IPS-18c (cell line): ENCODE results near the gene ERG.

Source experiments
- H3K4me3 ChIP-seq: 2 replicates; pipeline ENCODE4 v1.7.0; 2013; ENCODE audit warnings: low read depth, mild to moderate bottlenecking, low read length, moderate library complexity; ENCODE audit not compliant: insufficient read depth
- H3K9me3 ChIP-seq: one replicate; pipeline ENCODE4 v1.6.1; 2013; ENCODE audit warnings: mild to moderate bottlenecking, low read length, moderate library complexity; ENCODE audit not compliant: control insufficient read depth, insufficient read depth

The ERG gene

DNA sequence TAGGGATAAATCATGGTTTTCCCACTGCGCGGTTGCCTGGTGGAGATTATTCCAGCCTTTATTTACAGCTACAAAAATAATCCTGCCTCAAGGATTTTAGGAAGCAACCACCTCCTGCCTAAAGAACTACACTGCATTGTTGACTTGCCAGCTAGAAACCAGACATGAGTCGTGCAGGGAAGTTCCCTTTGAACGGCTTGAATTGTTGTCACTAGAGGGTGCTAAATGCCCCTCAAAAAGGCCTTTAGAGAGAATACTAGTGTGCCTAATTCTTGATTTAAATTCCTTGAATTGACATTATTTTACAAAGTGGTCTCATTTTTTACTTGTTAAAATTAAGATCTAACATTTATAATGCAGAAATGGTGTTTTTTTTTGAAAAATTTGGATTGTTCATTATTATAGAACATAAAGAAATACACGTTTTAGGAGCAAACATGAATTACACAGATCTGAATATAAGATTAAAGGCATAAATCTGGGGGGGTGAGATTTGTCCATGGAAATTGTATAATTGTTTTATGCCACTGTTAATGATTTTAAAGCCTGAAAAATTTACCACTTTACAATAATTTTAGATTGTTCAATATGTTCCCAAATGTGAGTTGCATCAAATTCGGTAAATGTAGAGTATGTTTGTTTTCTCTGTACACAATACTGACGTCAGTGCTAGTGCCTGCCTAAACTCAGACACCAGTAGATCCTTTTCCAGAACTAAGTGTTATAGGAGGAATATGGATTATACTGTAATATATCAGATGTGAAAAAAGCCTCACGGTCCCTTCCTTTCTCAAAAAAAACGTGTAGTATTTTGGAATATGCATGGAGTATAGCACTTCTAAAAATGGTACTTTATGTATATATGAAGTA is 7.6 kb upstream of the ERG start:
- H3K9me3 ChIP-seq: no peaks in the 10 kb centered on the region
- H3K4me3 ChIP-seq: no peak overlapping the region

DNA sequence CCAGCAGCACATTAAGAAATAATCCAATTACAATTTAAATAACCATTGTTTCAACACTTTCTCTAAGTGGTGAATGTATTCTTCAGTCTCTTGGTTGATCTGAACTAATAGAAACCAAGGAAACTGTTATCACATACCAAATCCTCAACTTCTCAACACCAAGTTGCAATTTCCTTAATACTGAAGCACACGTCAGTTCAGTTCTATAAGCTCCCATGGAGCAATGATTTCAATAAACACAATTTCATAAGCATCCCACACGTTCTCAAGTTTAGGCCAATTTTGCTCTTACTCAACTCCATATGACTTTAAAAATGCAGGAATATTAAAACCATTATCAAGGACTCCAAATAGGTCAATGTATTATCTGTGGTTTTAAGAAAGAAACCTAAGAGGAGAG is 5.8 kb upstream of the ERG start:
- no peaks in the 10 kb centered on the region for H3K9me3 ChIP-seq

DNA sequence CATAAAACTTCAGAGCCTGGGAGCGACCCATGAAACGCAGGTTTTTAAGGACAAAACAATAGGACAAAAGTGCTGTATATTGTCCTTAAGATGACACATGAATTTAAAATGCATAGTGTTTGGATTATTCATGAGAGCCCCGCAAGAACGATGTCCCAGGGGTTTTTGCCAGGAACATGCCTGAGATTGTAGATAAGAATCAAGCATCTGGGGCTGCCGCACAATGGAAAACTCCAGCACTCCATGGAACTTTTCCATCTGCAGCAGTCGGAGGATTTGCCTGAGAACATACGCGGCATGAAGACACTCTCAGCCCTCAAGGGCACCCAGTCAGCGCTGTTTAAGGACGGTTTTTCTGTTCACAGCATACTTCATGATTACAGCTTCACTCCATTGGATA is 5.3 kb upstream of the ERG start:
- no peak overlapping the region for H3K4me3 ChIP-seq
- no peaks in the 10 kb centered on the region for H3K9me3 ChIP-seq

More for the DNA sequence above, 5.8 kb upstream of the ERG start:
- no peak overlapping the region for H3K4me3 ChIP-seq

GRCh38 chr21:38500073-38500472 is 1.8 kb upstream of the ERG start:
- no peaks in the 10 kb centered on the region for H3K9me3 ChIP-seq
- no peak overlapping the region for H3K4me3 ChIP-seq

DNA sequence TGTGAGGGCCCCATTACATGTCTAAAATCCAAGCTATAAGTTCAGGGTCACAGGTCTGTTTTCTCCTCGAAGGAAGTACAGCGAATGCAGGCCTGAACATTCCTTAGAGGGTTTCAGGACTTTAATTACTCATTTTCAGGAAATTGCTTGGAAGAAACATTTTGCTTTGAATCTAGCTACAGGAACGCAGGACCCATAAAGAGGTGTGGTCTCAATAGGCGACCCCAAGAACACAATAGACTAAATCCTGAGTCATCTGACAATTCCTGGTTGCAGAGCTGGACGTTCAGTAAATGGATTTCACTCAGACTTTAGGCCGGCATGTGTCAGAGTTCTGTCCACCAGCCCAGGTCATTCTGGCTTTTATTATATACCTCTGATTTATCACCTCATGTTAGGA is 1.0 kb upstream of the ERG start:
- H3K4me3 ChIP-seq: no peak overlapping the region
- no peaks in the 10 kb centered on the region for H3K9me3 ChIP-seq

DNA sequence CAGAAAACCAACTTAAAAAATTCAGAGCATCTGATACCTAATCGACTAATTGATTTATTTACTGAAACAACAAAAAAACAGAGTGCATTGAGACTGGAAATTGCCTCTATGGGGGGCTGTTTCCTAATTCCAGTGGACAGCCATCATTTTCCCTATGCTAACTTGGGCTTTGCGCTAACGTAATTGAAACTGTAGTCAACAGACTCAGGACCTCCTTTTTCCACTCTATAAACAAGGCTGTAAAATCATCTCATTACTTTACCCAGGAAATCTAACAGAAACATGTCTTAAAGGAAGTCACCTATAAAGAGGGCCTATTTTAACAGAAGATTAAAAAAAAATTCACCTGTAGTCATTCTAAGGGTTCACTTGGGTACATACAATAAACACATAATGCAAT is 2.1 kb downstream of the ERG start:
- H3K9me3 ChIP-seq: no peaks in the 10 kb centered on the region
- no peak overlapping the region for H3K4me3 ChIP-seq

DNA sequence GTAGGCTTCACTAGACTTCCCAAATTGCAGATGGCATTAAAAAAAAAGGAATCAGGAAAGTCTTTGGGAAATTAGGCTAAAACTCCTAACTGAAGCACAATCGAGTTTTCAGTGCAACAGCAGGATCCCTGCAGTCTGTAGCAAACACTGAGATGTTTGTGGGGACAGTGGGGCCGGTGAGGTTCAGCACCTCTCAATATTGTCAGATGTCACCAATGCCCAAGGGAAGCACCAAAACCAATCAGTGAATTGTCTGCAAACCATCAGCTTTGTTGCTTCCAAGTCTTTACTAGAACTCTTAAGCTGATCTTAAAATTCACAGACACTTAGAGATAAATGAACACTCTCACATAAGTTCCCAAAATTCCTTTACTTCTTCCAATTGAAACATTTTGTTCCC is 2.6 kb downstream of the ERG start:
- Histone ChIP-seq H3K9me3 (no peaks in the 10 kb centered on the region), H3K4me3 (no peak overlapping the region)

DNA sequence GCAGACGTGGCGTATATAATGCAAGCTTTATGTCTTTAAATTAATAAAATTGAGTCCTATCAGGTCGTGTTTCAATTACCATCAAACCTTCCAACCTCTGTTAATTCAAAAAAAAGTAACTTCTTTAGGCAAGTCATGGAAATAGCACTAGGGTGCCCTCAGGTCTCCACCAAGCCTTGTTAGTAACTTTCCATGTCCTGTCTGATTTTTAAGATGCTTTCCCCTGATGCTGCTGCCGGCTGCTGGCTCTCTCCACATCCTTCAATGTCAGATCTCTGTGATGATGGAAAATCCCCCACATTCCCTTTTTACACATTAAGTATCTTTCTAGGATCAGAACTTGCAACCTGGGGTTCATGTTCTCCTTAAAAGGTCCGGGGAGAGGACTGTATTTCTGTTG is 3.0 kb downstream of the ERG start:
- H3K4me3 ChIP-seq: no peak overlapping the region
- H3K9me3 ChIP-seq: no peaks in the 10 kb centered on the region

DNA sequence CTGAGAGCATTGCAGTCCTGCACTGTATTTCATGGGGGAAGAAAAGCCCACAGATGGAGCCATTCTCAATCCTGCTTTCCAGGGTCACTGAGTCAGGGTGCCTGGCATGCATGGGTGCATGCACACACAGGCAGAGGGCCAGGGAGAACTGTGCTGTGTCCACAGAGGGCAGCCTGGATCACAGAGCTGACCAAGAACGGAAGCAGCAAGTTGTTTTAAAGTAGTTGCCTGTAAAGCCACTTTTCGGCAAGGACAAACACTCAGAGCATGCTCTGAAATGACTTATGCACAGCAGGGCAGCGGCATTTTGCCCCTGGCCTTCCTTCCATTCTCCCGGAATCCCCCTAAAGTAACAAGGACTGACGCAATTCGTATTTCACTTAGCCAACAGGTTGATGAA is 3.6 kb downstream of the ERG start:
- Histone ChIP-seq H3K4me3 (no peak overlapping the region), H3K9me3 (no peaks in the 10 kb centered on the region)

- Histone ChIP-seq H3K9me3 (no peaks in the 10 kb centered on the region), H3K4me3 (no peak overlapping the region)
Observed at GRCh38 chr21:38494251-38494642, 4.0 kb downstream of the ERG start.

DNA sequence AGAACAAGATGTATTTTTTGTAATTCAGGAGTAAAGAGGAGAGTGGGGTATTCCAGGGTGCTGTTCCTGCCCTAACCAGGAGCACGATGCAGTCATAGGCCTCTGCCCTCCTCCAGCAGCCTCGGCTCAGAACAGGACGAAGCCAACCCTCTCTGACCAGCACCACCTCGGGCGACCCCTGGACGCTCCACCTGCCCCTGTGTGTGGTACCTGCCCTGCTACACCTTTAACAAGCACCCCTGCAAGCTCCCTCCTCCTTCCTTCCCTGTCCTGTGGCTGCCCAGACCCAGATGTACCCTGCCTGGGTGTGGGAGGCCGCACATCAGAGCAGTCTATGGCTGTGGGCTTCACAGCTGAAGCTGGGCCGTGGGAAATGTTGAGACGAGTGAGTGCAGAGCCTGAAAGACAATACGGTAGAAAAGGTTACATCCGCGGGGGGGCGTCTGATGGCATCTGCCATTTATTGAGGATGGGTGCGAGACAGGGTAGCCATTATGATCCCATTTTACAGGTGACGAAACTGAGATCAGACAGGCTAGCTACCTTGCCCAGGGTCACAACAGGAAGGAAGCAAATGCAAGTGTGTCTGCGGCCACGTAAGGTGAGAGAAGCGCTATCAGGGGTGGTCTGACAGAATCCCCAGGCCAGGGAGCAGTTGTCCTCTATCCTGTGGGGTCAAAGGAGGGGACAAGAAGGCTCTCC is 4.6 kb downstream of the ERG start:
- H3K9me3 ChIP-seq: no peaks in the 10 kb centered on the region
- H3K4me3 ChIP-seq: no peak overlapping the region

- Histone ChIP-seq H3K9me3 (no peaks in the 10 kb centered on the region), H3K4me3 (no peak overlapping the region)
Observed at GRCh38 chr21:38492007-38492406, 6.3 kb downstream of the ERG start.

GRCh38 chr21:38491536-38491935 is 6.7 kb downstream of the ERG start:
- H3K9me3 ChIP-seq: no peaks in the 10 kb centered on the region
- no peak overlapping the region for H3K4me3 ChIP-seq

DNA sequence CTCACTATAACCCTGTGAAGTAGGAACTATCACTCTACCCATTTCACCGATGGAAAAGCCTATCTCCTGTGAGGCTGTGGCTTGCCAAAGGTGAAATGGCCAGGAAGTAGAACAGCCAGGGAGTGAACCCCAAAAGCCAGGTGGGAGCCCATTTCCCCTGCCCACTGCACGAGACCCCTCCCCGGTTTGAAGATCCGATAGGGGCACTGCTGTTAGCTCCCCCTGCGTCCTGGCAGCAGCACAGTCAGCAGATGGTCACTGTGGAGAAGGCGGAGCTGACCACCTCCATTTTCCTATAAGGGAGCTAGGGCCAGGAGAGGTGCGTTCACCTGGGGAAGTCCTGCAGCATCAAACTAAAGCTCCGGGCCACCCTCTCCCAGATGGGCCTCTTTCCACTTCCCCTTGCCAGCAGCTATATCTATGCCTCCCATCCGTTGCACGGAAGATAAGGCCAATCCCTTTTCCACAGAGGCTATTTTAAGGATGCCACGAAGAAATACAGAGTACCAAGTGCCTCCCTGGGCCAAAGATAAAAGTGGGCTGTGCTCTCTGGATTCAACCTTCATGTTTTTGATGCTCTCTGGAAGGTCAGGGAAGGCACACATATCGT is 7.8 kb downstream of the ERG start:
- no peaks in the 10 kb centered on the region for H3K9me3 ChIP-seq
- no peak overlapping the region for H3K4me3 ChIP-seq

DNA sequence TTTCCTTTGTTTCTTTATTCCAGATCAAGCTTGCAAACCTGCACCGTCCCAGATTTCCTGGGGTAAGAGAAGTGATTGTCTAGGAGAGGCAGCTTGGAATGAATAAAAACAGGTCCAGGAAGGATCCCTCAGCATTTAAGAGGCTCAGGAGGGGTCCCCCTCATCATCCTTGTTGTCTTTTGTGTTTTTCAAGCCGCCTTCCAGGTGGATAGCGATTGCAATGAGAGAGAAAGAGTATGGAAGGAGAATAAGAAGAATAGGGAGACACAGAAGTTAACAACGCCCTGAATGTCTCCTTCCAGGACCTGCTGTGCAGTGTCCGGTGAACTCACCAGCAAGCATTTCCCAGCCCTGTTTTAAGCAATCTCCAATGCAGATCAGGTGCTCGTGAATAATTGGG is 8.5 kb downstream of the ERG start:
- H3K9me3 ChIP-seq: no peaks in the 10 kb centered on the region
- no peak overlapping the region for H3K4me3 ChIP-seq

GRCh38 chr21:38489271-38489652 is 9.0 kb downstream of the ERG start:
- Histone ChIP-seq H3K9me3 (no peaks in the 10 kb centered on the region), H3K4me3 (no peak overlapping the region)

GRCh38 chr21:38488640-38489270 is 9.5 kb downstream of the ERG start:
- H3K9me3 ChIP-seq: no peaks in the 10 kb centered on the region
- H3K4me3 ChIP-seq: no peak overlapping the region
